ENCODE data around the gene ZMYND15.
"Not testable (repeated sequence)": the region's sequence is repeated elsewhere in the genome, so short reads cannot be mapped to it uniquely, and the experiment has no call there.

ZMYND15 gene, protein sequence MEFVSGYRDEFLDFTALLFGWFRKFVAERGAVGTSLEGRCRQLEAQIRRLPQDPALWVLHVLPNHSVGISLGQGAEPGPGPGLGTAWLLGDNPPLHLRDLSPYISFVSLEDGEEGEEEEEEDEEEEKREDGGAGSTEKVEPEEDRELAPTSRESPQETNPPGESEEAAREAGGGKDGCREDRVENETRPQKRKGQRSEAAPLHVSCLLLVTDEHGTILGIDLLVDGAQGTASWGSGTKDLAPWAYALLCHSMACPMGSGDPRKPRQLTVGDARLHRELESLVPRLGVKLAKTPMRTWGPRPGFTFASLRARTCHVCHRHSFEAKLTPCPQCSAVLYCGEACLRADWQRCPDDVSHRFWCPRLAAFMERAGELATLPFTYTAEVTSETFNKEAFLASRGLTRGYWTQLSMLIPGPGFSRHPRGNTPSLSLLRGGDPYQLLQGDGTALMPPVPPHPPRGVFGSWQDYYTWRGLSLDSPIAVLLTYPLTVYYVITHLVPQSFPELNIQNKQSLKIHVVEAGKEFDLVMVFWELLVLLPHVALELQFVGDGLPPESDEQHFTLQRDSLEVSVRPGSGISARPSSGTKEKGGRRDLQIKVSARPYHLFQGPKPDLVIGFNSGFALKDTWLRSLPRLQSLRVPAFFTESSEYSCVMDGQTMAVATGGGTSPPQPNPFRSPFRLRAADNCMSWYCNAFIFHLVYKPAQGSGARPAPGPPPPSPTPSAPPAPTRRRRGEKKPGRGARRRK

DNA sequence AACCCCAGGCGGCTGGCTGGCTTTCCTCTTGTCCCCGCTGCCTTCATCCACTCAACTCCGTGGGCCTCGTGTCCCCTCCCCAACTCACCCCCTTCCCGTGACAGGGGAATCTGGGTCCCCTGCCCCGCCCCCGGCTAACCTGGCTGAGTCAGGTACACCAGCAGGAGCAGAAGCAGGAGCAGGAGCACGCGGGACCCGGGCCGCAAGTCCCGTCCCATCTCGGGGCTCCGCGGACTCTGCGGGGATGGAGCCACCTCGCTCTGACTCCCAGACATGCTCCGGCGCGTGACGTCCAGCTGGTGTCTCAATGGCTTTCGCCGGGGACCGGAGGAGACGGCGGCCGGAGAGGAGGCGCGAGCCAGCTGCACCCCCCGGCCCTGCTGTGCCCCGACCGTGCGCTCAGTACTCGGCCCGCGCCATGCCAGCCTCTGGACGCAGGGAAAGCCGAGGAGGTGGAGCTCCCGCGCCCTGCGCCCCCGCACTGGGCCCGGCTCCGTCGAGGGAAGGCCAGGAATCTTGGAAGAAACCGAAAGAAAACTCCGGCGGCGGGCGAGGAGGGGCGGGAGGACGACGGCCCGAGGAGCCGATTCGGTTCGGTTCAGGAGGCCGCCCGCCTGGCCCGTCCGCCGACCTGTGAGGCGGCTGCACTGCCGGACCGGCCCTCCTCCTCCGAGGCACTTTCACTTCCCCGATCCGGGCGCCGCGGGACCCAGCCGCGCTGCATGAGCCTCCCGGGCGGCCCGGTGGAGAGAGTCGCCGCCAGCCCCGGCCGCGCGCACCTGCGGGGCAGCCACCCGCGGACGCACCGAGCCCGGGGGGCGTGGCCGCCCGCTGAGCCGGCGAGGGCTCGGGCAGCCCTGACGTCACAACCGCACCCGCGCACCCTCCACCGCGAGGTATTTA is at the start of gene ZMYND15, which contains the start of gene CXCL16:
TSS of gene ZMYND15 (plus strand) at position 712 of the 903 bp plus-strand sequence. CDS start 716 bp downstream, outside the sequence.
TSS of gene CXCL16 (minus strand) at position 807 of the 903 bp plus-strand sequence. CDS start at position 218, 589 bp downstream.
- no peak for DNase-seq (ENCODE audit: low spot score)

DNA sequence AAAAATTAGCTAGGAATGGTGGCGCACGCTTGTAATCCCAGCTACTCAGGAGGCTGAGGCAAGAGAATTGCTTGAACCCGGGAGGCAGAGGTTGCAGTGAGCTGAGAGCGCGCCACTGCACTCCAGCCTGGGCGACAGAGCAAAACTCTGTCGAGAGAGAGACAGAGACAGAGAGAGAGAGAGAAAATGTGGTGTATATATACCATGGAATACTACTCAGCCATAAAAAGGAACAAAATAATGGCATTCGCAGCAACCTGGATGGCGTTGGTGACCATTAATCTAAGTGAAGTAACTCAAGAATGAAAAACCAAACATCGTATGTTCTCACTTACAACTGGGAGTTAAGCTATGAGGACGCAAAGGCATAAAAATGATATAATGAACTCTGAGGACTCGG is 49.8 kb upstream of the ZMYND15 start:
- not testable (repeated sequence) for DNase-seq (ENCODE audit: low spot score)

DNA sequence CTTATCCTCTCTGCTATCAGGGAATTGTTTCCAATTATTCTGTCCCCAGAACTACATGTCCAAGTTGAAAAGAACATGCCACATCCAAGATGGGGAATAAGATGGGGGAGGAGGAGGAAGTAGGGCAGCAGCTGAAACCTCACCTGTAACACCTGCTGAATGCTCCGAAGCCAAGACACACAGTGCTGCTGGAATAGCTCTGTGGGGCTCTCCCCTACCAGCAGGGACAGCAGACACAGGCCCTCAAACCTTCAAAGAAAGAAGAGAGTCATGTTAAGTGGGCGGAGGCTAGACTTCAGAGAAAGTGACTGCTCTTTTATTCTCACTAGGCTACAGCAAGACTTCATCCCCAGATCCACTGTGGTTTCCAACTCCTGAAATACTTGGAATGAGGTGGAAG is 48.9 kb upstream of the ZMYND15 start:
- DNase-seq (ENCODE audit: low spot score) = no peak

DNA sequence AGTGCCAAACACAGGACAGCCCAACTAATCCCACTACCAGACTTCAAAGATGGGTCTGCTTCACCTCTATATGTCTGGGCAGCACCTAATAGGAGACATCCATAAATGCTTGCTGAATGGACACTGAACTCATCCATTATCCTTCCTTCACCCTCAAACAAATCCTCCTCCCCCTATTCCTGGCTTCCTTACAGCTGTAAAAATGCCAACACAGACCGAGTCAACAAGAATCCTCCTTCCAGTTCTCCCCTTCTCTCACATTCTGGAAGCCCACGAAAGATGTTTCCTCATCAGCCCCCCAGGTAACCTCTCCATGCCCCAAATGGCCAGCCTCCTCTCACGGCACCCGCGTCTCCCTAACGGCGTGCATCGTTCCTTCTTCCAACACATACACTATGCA is 47.9 kb upstream of the ZMYND15 start:
- DNase-seq (ENCODE audit: low spot score) = no peak

DNA sequence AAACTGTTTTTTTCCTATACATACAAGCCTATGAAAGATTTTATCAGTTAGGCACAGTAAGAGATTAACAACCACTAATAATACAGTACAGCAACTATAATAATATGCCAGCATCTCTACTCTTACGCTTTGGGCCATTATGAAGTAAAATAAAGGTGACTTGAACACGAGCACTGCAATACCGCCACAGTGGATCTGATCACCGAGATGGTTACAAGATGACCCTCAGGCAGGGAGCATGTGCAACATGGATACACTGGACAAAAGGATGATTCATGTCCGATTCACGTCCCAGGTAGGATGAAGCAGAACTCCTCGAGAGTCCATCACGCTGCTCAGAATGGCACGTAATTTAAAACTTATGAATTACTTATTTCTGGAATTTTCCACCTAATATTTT is 46.2 kb upstream of the ZMYND15 start:
- no peak for DNase-seq (ENCODE audit: low spot score)

DNA sequence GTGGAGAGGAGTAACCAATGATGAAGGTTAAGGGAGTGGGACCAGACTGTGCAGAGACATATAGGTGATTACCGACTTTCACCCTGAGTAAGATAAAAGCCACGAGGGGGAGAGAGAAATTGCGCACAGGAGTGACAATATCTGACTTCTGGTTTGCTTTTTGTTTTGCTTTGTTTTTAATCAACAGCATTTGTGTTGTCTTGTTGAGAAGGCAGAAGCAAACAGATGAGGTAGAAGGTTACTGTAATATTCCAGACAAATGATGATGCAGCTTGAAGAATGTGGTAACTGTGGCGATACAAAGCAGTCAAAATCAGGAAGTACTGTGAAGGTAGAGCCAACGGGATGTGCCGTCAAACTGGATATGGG is 43.2 kb upstream of the ZMYND15 start:
- no peak for DNase-seq (ENCODE audit: low spot score)

DNA sequence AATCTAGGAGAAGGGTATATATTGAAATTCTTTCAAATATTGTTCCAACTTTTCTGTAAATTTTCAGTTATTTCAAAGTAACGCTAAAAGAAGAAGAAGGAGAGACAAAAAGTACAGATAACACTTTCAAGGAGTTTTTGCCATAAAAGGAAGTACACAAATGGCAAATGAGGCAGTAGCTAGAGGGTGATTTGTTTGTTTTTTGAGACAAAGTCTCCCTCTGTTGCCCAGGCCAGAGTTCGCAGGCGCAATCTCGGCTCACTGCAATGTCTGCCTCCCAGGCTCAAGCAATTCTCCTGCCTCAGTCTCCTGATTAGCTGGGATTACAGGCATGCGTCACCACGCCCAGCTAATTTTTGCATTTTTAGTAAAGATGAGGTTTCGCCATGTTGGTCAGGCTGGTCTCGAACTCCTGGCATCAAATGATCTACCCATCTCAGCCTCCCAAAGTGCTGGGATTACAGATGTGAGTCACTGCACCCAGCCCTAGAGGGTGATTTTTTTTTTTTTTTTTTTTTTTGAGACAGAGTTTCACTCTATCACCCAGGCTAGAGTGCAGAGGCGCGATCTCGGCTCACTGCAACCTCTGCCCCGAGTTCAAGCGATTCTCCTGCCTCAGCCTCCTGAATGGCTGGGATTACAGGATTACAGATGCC is 40.1 kb upstream of the ZMYND15 start:
- not testable (repeated sequence) for DNase-seq (ENCODE audit: low spot score)

DNA sequence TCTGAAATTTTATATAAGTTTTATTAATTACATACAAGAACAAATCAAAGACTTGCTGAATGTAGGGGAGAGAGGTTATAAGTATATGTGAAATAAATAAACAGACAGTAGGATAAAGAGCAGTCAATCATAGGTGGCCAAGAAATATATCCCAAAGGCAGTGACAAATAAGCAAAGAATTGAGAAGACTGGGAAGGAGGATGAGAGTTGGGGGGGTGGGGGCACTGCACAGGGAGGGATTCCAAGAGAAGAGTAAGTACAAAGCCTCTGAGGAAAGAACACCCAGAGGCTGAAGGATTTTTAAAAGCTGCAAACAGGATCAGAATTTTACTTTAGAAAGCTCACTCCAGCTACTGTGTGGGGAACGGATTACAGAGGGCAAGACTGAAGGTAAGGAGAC is 38.5 kb upstream of the ZMYND15 start:
- DNase-seq (ENCODE audit: low spot score) = no peak

DNA sequence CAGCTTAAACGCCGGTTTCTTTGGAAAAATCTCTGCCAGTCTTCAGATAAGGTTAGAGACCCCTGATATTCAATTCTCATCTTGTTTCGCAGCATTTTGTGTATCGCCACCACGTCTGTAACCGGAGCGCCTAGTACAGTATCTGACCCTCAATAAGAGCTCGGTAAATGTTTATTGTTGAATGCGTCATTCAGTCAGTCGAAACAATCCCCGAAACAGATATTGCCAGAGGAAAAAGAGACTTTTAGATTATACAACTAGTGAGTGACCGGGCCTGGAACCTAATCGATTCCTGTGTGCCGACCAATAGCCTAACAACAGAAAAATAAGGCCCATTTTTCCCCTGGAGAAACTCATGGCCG is 36.3 kb upstream of the ZMYND15 start:
- DNase-seq (ENCODE audit: low spot score) = no peak

DNA sequence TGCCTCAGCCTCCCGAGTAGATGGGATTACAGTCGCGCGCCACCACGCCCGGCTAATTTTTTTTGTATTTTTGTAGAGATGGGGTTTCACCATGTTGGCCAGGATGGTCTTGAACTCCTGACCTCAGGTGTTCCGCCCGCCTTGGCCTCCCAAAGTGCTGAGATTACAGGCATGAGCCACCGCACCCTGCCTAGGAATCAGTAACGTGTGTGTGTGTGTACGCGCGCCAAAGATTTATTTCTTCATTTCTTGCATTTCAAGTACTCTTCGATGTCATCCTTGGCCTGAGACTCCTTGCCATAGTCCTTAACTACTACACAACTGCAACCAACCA is 35.1 kb upstream of the ZMYND15 start:
- DNase-seq (ENCODE audit: low spot score) = not testable (repeated sequence)

DNA sequence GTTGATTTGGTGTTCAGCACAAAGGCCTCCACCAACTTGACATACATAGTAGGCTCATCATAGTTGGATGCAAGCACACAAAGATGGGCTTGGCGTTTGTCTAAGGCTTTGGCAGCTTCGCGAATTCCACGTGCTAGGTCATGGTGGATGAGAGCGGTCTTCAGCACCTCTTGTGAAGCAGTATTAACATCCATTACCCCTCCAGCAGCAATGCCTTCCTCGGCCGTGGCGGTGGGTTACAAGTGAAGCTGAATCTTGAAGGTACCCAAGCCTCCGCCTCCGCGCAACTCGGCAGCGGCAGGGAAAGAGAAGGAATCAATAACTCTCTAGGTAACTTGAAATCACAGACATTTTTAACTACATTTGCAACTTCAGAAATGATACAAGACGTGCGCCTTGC is 34.6 kb upstream of the ZMYND15 start:
- no peak for DNase-seq (ENCODE audit: low spot score)

DNA sequence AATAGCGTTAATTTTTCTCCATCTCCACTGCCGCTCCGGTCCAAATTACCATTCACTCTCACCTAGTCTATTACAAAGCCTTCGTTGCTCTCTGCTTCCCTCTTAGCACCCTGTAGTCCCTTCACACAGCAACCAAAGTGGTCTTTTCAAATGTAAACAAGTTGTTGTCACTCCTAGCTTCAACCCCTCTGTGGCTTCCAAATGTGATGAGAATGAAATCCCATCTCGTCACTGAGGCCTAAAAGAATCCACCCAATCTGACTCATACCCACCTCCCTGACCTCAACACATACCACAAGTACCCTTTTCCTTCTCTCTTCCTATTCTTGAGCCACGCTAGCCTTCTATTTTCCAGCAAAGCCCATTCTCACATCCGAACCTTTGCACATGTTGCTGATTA is 33.5 kb upstream of the ZMYND15 start:
- DNase-seq (ENCODE audit: low spot score) = no peak

DNA sequence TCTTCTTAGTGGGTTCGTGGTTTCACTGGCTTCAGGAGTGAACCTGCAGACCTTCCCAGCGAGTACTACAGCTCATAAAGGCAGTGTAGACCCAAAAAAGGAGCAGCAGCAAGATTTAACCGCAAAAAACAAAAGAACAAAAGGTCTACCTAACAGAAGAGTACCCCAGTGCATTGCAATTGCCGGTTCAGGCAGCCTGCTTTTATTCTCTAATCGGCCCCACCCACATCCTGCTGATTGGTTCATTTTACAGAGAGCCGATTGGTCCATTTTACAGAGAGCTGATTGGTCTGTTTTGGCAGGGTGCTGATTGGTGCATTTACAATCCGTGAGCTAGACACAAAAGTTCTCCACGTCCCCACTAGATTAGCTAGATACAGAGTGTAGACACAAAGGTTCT is 31.2 kb upstream of the ZMYND15 start:
- DNase-seq (ENCODE audit: low spot score) = no peak

DNA sequence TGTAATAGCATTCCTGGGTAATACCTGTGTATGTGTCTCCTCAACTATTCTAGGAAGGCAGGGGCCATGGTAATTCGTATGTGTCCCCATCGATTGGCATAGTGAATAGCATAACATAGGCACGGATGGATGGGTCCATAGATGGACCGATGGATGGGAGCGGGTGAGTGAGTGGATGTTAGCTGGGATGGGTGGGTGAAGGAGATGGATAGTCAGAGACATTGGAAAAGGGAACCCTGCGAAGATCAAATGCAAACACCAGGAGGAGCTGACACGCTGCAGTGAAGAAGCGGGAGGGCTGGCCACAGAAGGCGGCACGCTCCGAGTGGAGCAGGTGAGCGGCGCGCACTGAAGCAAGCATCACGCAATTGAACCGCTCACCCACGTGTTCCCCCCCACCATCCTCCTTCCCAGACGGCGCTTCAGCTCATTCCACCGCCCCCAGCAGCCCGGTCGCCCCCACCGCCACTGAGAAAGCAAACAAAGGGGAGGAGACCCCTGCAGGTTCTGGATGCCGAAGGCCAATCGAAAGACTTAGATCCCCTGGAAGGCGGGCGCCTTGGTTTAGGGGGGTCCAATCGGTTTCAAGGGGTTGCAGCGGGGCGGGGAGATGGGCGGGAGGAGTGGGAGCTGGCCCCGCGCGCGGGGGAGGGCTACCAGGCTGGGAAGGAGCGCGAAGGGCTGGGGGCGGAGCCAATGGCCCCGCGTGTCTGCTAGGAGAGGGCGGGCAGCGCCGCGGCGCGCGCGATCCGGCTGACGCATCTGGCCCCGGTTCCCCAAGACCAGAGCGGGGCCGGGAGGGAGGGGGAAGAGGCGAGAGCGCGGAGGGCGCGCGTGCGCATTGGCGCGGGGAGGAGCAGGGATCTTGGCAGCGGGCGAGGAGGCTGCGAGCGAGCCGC is 29.6 kb upstream of the ZMYND15 start, which contains the start of gene ARRB2:
TSS of gene ARRB2 (plus strand) at position 839 of the 899 bp plus-strand sequence. CDS start 90 bp downstream, outside the sequence.
- DNase-seq (ENCODE audit: low spot score) = peak; percentile 99

DNA sequence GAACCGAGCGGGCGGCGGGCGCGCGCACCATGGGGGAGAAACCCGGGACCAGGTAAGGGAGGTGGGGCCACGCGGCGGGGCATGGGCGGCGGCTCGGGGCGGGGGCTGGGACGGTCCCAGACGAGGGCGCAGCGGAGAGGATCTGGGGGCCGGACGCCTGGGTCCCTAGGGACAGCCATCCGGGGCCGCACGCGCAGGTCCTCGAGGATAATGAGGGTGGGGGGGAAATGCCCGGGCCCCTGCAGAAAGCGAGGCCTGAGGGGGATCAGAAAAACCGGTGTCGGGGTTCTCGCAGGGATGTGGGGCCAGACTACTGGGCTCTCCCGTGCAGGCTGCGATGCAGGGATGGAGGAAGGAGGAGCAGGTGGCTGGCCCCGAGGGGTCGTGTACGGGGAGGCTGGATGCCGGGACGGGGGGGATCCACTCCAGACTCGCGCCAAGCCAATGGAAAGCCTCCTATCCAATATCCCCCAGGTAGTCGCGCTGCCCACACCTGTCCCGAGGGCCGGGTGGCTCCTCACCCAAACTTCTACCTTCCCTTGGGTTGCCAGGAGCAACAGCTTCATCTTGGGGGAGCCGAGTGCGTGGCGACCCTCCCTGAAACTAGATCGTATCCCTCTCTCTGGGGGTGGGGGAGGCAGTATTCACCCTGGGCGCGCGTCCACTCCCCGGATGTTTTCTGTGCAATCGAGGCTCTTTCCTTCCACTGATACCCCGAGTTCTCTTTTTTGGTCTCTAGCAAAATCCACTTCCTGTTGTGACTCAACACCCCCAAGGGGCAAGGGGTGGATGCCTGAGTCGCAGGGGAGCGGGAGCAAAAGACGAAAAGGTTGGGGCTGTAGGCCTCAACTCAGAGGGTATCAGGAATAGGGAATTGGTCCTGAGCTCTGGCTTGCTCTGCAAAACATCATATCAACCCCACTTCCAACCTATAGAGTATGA is 28.7 kb upstream of the ZMYND15 start:
- DNase-seq (ENCODE audit: low spot score) = peak; percentile 35

DNA sequence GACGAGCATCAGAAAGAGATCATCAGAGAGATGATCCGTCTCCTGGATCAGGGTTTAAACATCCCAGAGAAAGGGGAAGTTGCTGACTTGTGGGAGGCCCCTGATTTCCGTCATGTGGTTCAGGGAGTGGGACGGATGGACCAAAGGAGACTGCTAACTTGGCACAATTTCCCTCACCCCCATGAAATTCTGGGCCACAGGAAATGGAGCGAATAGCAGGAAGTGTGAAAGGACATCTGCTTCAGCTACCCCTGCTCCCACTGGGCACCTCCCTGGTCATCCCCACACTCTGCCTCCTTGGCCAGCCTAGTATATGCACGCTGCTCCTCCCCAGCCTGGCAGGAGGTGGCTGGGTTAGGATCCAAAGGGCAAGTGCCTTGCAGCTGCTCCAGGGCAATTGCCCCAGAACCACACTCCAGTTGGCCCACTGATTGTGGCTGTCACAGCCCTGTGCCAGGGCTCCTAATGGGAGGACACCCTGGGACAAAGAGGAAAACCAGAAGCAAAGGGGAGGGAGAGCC is 27.9 kb upstream of the ZMYND15 start:
- DNase-seq (ENCODE audit: low spot score) = peak; percentile 74

DNA sequence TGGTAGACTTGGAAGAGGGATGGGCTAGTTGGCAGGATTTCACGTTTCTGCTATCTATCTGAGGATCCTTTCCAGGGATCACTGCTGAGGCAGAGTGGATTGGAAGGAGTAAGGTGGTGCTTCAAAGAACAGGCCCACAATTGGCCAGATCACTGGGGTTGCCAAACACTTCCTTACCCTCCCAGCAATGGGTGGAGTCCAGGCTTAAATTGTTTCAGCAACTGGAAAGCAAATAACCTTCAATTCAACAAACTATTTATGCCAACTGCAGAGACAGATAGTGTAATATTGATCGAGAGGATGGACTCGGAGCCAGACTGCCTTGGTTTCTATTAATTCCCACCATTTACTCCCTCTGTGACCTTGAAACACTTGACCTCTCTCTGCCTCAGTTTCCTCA is 27.1 kb upstream of the ZMYND15 start:
- DNase-seq (ENCODE audit: low spot score) = no peak

DNA sequence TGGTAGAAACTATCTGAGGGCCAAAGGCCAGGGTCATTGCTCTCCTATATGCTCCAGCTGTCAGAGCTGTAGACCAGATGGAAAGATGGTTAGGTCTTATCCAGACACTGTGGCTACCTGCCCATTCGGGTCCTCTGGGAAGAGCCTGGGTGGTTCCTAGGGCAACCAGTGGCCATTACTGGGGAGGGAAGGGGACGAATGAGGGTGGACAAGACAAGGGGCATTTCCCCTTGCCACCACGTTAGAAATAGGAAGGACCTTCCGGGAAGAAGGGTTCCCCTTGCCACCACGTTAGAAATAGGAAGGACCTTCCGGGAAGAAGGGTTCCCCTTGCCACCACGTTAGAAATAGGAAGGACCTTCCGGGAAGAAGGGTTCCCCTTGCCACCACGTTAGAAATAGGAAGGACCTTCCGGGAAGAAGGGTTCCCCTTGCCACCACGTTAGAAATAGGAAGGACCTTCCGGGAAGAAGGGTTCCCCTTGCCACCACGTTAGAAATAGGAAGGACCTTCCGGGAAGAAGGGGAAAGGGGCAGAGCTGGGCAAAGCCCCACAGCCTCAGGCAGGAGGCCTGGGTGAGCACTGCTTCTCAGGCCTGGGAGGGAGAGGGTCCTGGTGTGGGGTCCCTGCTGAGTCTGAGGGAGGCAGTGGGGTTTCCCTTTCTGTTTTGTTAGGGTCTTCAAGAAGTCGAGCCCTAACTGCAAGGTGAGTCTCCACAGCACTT is 25.1 kb upstream of the ZMYND15 start:
- not testable (repeated sequence) for DNase-seq (ENCODE audit: low spot score)
